Raji (cell line): ENCODE results near the gene RAC2.

Source experiments
- POLR2A ChIP-seq: IDR thresholded peaks from 2 replicates; pipeline ENCODE4 v1.6.1; 2011; ENCODE audit warnings: low read depth, low read length, control low read depth; ENCODE audit not compliant: insufficient read depth

RAC2 gene

GRCh38 chr22:37244114-37244921 is at the start of gene RAC2:
TSS of gene RAC2 (minus strand) at chr22:37244269. CDS start at chr22:37244148, 121 bp downstream.
- TF ChIP-seq POLR2A = peak; percentile 97

- TF ChIP-seq POLR2A = no peak
These were observed 49.1 kb upstream of the RAC2 start for GRCh38 chr22:37293172-37293571.

GRCh38 chr22:37292641-37293040 is 48.6 kb upstream of the RAC2 start:
- TF ChIP-seq POLR2A = no peak

- TF ChIP-seq POLR2A = no peak
These were observed 47.7 kb upstream of the RAC2 start for GRCh38 chr22:37291559-37292298.

GRCh38 chr22:37290737-37291136 is 46.7 kb upstream of the RAC2 start:
- TF ChIP-seq POLR2A = no peak

GRCh38 chr22:37289156-37289735 is 45.2 kb upstream of the RAC2 start:
- TF ChIP-seq POLR2A = no peak

GRCh38 chr22:37288521-37288920 is 44.5 kb upstream of the RAC2 start:
- TF ChIP-seq POLR2A = no peak

GRCh38 chr22:37287550-37287951 is 43.5 kb upstream of the RAC2 start:
- TF ChIP-seq POLR2A = no peak

- TF ChIP-seq POLR2A = no peak
These were observed 41.9 kb upstream of the RAC2 start for GRCh38 chr22:37285937-37286336.

GRCh38 chr22:37284805-37285355 is 40.8 kb upstream of the RAC2 start:
- TF ChIP-seq POLR2A = 0 out of 2 replicates have a peak, but pooled peaks have one; percentile 19

GRCh38 chr22:37284126-37284804 is 40.2 kb upstream of the RAC2 start:
- TF ChIP-seq POLR2A = no peak

GRCh38 chr22:37283393-37283937 is 39.4 kb upstream of the RAC2 start:
- TF ChIP-seq POLR2A = no peak

- TF ChIP-seq POLR2A = peak; percentile 38; the same call in 1 of the 2 replicates
These were observed 38.3 kb upstream of the RAC2 start, which contains the start of gene CYTH4 for GRCh38 chr22:37282385-37282677. TSS of gene CYTH4 (plus strand) at chr22:37282508. CDS start at chr22:37282570, 62 bp downstream.

GRCh38 chr22:37281646-37282384 is 37.7 kb upstream of the RAC2 start:
- no peak for TF ChIP-seq POLR2A
